Measurements from ENCODE around the gene BRPF3.

Gene BRPF3

DNA sequence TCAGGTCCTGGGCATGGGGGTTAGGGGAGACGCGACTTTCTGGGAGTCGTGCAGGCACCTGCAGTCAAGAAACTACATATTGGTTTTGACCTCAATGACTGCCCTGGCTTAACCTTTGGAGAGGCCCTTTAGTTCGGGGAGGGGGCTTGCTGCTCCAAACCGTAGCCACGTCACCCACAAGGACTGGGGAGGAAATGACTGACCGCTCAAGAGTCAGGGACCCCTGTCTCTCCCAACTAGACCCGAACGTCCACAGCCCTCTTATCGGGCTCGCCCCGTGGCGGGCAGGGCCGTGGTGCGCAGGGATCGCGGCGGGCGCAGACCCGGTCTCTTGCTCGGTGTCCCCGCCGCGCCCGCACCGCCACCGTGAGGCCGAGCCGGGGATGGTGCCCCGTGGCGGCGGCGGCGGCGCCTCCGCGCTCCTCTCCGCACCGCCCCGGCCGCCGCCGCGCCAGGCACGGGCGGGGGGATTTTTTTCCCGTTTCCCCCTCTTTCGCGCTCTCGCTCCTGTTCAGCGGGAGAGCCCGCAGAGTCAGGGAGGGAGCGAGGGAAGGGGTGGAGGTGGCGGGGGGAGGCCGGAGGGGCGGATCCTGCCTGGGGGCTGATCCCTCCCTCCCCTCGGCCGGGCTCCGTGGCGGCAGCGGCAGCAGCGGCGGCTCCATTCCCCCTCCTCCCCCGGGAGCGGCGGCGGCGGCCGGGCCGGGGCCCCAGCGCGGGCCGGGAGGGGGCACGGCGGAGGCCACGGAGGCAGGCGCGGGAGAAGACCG lies at the start of gene BRPF3:
BRPF3 (plus strand) TSS at position 632 of the 767 bp plus-strand sequence. CDS start 3,579 bp downstream, outside the sequence.
- Histone ChIP-seq H3K27me3 (ENCODE audit: insufficient read depth, low read length) (no peaks in the 10 kb centered on the region), H3K27ac (ENCODE audit: low read length) (peak within 1 kb of the TSS; percentile 88), H3K9ac (ENCODE audit: low read depth, low read length) (peak within 1 kb of the TSS; percentile 96), H3K9me3 (ENCODE audit: insufficient read depth, low read depth, low read length) (no peaks in the 10 kb centered on the region), H3K36me3 (ENCODE audit: insufficient read depth, low read depth, low read length) (peaks cover 25% of the 10 kb centered on the region), H3K4me3 (ENCODE audit: low read length) (peak within 1 kb of the TSS; percentile 86), H3K4me1 (ENCODE audit: insufficient read depth, low read length) (0 out of 2 replicates have a peak, but pooled peaks cover 9% of the 10 kb centered on the region)

DNA sequence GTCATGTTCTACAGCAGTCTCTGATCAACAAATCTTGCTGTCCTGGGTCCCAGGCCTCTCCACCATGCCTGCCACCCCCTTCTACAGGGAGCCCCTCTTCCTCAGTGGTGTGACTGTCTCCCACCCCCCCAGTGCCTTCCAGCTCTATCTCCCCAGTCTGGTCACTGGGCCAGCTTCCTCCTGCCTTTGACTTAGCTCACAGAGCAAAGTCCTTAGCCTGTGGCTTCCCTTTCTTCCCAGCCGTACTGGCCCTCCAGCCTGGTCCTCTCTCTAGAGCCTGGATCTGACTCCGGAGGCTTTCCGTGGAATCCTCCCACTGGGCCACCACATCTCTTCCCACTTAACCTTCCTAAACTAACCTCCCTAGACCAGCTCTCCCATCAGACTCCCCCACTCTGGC lies 49.2 kb upstream of the BRPF3 start:
- Histone ChIP-seq H3K4me3 (ENCODE audit: low read length) (no peak overlapping the region), H3K27ac (ENCODE audit: low read length) (no peak overlapping the region)

DNA sequence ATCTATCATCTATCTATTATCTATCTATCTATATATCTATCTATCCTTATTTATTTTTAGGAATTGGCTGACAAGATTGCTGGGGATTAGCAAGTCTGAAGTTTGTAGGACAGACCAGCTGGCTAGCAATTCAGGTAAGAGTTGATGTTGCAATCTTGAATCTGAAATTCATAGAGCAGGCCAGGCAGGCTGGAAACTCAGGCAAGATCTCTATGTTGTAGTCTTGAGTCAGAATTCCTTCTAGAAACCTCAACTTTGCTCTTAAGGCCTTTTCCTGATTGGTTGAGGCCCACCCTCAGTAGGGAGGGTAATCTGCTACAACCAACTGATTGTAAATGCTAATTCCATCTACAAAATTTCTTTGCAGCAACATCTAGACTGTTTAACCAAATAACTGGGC lies 47.1 kb upstream of the BRPF3 start:
- Histone ChIP-seq H3K9ac (ENCODE audit: low read depth, low read length) (no peak overlapping the region), H3K4me1 (ENCODE audit: insufficient read depth, low read length) (no peaks in the 10 kb centered on the region), H3K4me3 (ENCODE audit: low read length) (no peak overlapping the region), H3K27ac (ENCODE audit: low read length) (no peak overlapping the region), H3K27me3 (ENCODE audit: insufficient read depth, low read length) (no peaks in the 10 kb centered on the region), H3K36me3 (ENCODE audit: insufficient read depth, low read depth, low read length) (no peaks in the 10 kb centered on the region), H3K9me3 (ENCODE audit: insufficient read depth, low read depth, low read length) (no peaks in the 10 kb centered on the region)

More for the DNA sequence above, 49.2 kb upstream of the BRPF3 start:
- no peaks in the 10 kb centered on the region for H3K36me3 ChIP-seq (ENCODE audit: insufficient read depth, low read depth, low read length)
- H3K9ac ChIP-seq (ENCODE audit: low read depth, low read length), result no peak overlapping the region
- H3K27me3 ChIP-seq (ENCODE audit: insufficient read depth, low read length), result no peaks in the 10 kb centered on the region
- H3K4me1 ChIP-seq (ENCODE audit: insufficient read depth, low read length), result no peaks in the 10 kb centered on the region
- H3K9me3 ChIP-seq (ENCODE audit: insufficient read depth, low read depth, low read length), result no peaks in the 10 kb centered on the region

DNA sequence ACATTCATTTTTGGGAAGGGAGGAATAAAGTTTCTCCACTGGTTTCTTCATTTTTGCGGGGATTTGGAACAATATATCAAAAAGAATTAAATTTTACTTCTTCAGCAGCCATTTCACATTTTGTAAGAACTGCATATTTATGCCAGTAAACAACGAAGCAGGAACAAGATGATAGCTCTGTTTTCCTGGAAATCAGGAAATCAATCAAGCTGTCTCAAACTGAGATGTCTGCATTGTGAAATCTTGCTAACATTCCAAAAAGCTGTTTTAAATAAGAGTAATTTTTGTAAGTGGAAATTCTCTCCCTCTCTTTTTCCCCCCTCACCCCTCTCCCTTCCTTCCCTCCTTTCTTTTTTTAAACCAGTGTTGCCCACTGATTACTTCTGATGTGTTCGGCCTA lies 46.3 kb upstream of the BRPF3 start:
- Histone ChIP-seq H3K9ac (ENCODE audit: low read depth, low read length) (no peak overlapping the region), H3K9me3 (ENCODE audit: insufficient read depth, low read depth, low read length) (no peaks in the 10 kb centered on the region), H3K4me1 (ENCODE audit: insufficient read depth, low read length) (no peaks in the 10 kb centered on the region), H3K36me3 (ENCODE audit: insufficient read depth, low read depth, low read length) (no peaks in the 10 kb centered on the region), H3K27ac (ENCODE audit: low read length) (no peak overlapping the region), H3K27me3 (ENCODE audit: insufficient read depth, low read length) (no peaks in the 10 kb centered on the region), H3K4me3 (ENCODE audit: low read length) (no peak overlapping the region)

DNA sequence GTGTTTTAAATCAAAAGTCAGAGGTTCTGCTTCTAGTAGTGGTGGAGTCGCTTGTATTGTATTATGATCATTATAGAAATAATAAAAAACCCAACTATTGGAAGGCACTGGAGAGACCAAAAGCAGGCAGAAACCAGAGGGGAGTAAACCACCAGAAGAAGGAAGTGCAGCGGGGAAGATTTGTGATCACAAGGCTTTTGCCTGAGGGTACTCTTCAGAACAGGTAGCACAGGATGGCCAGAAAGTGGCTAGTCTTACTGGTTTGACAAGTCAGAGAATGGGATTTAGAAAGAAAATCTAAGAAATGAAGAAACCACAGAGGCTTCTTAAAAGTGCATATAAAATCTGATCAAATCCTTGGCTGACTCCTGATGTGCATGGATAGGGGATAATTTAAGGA lies 42.3 kb upstream of the BRPF3 start:
- H3K36me3 ChIP-seq (ENCODE audit: insufficient read depth, low read depth, low read length), result no peaks in the 10 kb centered on the region
- no peaks in the 10 kb centered on the region for H3K4me1 ChIP-seq (ENCODE audit: insufficient read depth, low read length)
- H3K27ac ChIP-seq (ENCODE audit: low read length), result no peak overlapping the region
- no peak overlapping the region for H3K4me3 ChIP-seq (ENCODE audit: low read length)
- no peaks in the 10 kb centered on the region for H3K27me3 ChIP-seq (ENCODE audit: insufficient read depth, low read length)
- H3K9me3 ChIP-seq (ENCODE audit: insufficient read depth, low read depth, low read length), result no peaks in the 10 kb centered on the region
- H3K9ac ChIP-seq (ENCODE audit: low read depth, low read length), result no peak overlapping the region

DNA sequence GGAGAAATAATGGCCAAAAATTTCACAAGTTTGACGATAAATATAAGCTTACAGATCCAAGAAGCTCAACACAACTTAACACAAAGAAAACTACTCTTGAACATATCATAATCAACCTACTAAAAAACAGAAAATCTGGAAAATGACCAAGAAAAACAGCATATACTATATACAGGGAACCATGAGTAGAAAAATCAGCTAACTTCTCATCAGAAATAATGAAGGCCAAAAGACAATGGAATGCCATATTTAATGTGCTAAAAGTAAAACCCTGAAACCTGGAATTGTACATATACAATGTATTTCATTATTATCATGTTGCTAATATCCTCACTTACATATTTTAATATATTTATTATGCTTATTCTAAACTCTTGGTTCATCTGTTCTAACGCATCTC lies 40.9 kb upstream of the BRPF3 start:
- H3K27me3 ChIP-seq (ENCODE audit: insufficient read depth, low read length), result no peaks in the 10 kb centered on the region
- H3K36me3 ChIP-seq (ENCODE audit: insufficient read depth, low read depth, low read length), result no peaks in the 10 kb centered on the region
- no peaks in the 10 kb centered on the region for H3K4me1 ChIP-seq (ENCODE audit: insufficient read depth, low read length)
- H3K27ac ChIP-seq (ENCODE audit: low read length), result no peak overlapping the region
- H3K9ac ChIP-seq (ENCODE audit: low read depth, low read length), result no peak overlapping the region
- no peak overlapping the region for H3K4me3 ChIP-seq (ENCODE audit: low read length)
- peaks cover 3% of the 10 kb centered on the region; the same call in 1 of the 2 replicates for H3K9me3 ChIP-seq (ENCODE audit: insufficient read depth, low read depth, low read length)

DNA sequence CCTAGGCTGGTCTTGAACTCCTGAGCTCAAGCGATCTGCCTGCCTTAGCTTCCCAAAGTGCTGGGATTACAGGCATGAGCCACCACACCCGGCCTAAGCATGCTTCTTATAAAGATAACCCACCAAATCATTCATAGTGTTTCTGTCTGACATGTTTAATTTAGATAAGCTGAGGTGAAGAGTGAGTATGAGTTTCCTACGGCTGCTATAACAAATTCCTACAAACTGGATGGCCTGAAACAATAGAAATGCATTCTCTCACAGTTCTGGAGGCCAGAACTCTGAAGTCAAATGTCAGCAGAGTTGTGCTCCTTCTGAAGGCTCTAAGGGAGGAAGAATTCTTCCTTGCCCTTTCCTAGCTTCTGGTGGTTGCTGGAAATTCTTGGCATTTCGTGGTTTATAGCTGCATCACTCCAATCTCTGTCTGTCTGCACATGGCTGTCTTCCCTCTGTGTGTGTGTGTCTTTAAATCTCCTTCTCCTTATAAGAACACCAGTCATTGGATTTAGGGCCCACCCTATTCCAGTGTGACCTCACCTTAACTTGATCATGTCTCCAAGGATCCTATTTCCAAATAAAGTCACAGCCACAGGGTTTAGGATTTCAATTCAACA lies 36.3 kb upstream of the BRPF3 start:
- no peak overlapping the region for H3K4me3 ChIP-seq (ENCODE audit: low read length)
- H3K9me3 ChIP-seq (ENCODE audit: insufficient read depth, low read depth, low read length), result peaks cover 3% of the 10 kb centered on the region; the same call in 1 of the 2 replicates
- H3K27me3 ChIP-seq (ENCODE audit: insufficient read depth, low read length), result no peaks in the 10 kb centered on the region
- H3K9ac ChIP-seq (ENCODE audit: low read depth, low read length), result no peak overlapping the region
- no peak overlapping the region for H3K27ac ChIP-seq (ENCODE audit: low read length)
- no peaks in the 10 kb centered on the region for H3K4me1 ChIP-seq (ENCODE audit: insufficient read depth, low read length)
- H3K36me3 ChIP-seq (ENCODE audit: insufficient read depth, low read depth, low read length), result no peaks in the 10 kb centered on the region

DNA sequence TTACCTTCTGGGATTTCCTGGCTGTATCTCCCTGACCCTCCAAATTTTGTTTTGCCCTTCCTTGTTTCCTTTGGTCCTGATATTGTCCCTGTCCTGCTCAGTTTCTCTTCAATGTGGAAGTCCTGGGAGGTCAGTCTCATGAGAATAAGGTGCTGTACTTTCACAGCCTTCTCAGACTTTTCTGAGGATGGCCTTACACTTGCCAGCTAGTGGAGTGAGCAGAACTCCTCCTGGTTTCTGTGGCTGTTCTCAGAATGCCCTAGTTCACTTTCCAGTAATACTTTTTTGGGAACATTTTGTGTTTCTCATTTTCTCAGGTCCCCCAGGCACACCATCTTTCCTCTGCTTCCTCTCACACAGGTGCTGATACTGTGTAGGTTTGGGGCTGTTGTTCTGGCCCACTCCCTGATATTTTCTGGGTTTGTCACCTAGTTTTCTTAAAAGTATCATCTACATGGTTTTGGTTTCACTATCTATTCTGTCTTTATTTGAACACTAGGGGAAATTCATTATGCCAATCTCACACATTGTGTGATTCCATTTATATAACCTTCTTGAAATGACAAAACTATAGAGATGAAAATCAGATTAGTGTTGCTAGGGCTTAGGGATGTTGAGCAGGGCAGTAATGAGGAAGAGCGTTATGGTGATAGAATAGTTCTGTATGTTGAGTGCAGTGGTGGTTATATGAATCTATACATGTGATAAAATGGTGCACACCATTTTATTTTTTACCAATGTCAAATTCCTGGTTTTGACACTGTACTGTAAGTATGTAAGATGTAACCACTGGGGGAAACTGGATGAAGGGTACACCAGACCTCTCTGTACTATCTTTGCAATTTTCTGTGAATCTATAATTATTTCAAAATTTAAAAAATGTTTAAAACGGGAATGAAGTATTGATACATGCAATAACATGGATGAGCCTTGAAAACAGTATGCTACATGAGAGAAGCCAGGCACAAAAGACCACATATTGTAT lies 27.2 kb upstream of the BRPF3 start:
- Histone ChIP-seq H3K9ac (ENCODE audit: low read depth, low read length) (no peak overlapping the region), H3K4me1 (ENCODE audit: insufficient read depth, low read length) (no peaks in the 10 kb centered on the region), H3K27me3 (ENCODE audit: insufficient read depth, low read length) (no peaks in the 10 kb centered on the region), H3K9me3 (ENCODE audit: insufficient read depth, low read depth, low read length) (no peaks in the 10 kb centered on the region), H3K27ac (ENCODE audit: low read length) (no peak overlapping the region), H3K36me3 (ENCODE audit: insufficient read depth, low read depth, low read length) (no peaks in the 10 kb centered on the region), H3K4me3 (ENCODE audit: low read length) (no peak overlapping the region)

DNA sequence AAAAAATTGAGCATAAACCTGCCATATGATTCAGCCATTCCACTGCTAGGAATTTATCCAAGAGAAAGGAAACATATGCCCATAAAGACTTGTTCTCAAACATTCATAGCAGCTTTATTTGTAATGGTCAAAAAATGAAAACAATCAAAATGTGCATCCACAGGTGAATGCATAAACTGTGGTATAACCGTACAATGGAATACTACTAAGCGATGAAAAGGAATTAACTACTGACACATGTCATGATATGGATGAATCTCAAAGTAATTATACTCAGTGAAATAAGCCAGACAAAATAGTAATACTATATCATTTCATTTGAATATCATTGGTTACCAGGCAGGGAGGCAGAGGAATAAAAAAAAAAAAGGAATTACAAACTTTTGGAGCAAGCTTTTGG lies 25.8 kb upstream of the BRPF3 start:
- H3K27me3 ChIP-seq (ENCODE audit: insufficient read depth, low read length), result no peaks in the 10 kb centered on the region
- H3K9me3 ChIP-seq (ENCODE audit: insufficient read depth, low read depth, low read length), result no peaks in the 10 kb centered on the region
- no peaks in the 10 kb centered on the region for H3K4me1 ChIP-seq (ENCODE audit: insufficient read depth, low read length)
- H3K27ac ChIP-seq (ENCODE audit: low read length), result no peak overlapping the region
- H3K9ac ChIP-seq (ENCODE audit: low read depth, low read length), result no peak overlapping the region
- H3K4me3 ChIP-seq (ENCODE audit: low read length), result no peak overlapping the region
- H3K36me3 ChIP-seq (ENCODE audit: insufficient read depth, low read depth, low read length), result no peaks in the 10 kb centered on the region

DNA sequence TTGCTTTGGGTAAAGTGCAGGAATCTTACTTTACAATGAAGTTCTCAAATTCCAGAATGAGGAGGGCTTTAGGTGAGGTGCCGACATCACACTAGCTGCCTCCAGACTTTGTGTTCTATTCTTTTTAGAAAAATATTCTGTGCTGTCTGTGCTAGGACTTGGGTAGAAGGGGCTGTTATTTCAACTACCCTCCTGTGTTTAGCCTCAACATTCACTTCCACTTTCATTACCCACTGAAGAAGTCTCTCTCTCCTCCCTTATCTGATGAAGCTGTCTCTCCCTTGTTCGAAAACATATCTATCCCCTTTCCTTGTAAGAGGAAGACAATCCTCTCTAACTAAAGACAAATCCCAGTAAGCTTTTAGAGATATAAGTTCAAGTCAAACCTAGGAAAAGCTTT lies 25.0 kb upstream of the BRPF3 start:
- Histone ChIP-seq H3K4me1 (ENCODE audit: insufficient read depth, low read length) (no peaks in the 10 kb centered on the region), H3K27ac (ENCODE audit: low read length) (no peak overlapping the region), H3K9me3 (ENCODE audit: insufficient read depth, low read depth, low read length) (no peaks in the 10 kb centered on the region), H3K9ac (ENCODE audit: low read depth, low read length) (no peak overlapping the region), H3K36me3 (ENCODE audit: insufficient read depth, low read depth, low read length) (no peaks in the 10 kb centered on the region), H3K4me3 (ENCODE audit: low read length) (no peak overlapping the region), H3K27me3 (ENCODE audit: insufficient read depth, low read length) (no peaks in the 10 kb centered on the region)

DNA sequence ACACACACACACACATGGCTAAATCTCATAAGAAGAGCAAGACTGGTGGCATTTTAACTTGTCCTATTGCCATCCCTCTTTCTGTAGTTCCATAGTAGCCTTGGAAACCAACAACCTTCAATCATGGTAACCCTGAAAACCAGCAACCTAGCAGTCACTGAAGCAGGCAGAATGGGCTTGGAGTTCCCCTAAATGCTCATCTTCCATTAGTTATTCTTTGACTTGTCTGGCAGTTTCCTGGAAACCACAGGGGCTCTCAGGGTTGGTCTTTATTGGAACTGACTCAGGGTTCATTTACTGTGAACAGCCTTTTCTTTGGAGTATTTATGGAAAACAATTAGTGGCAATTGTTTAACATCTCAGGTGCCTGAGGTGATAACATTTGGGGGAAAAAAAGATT lies 19.4 kb upstream of the BRPF3 start:
- Histone ChIP-seq H3K36me3 (ENCODE audit: insufficient read depth, low read depth, low read length) (no peaks in the 10 kb centered on the region), H3K27me3 (ENCODE audit: insufficient read depth, low read length) (no peaks in the 10 kb centered on the region), H3K9ac (ENCODE audit: low read depth, low read length) (no peak overlapping the region), H3K4me1 (ENCODE audit: insufficient read depth, low read length) (no peaks in the 10 kb centered on the region), H3K4me3 (ENCODE audit: low read length) (no peak overlapping the region), H3K27ac (ENCODE audit: low read length) (no peak overlapping the region), H3K9me3 (ENCODE audit: insufficient read depth, low read depth, low read length) (peaks cover 9% of the 10 kb centered on the region)
